GM12878 (cell line): Measurements from ENCODE around the gene CMAS. TPM values are rescaled to one million over a fixed set of nuclear protein-coding genes. Genes with fewer than 3 reads are reported as not detected.

Experiments
- BMI1 ChIP-seq: fragments of 450-650 bp; IDR thresholded peaks from 2 replicates; pipeline ENCODE4 v1.6.1; 2016; ENCODE audit warnings: mild to moderate bottlenecking, moderate library complexity, borderline replicate concordance
- ETV6 ChIP-seq, 2 experiments: fragments of 450-650 bp in 1 of 2; IDR thresholded peaks in 1 of 2; conservative IDR thresholded peaks in 1 of 2; 2 replicates each; pipeline ENCODE4 v1.6.1; 2014; ENCODE audit warnings: antibody characterized with exemption in 1 of 2, borderline replicate concordance in 1 of 2, low read depth in 1 of 2, mild to moderate bottlenecking in 1 of 2, moderate library complexity in 1 of 2
- HDAC6 ChIP-seq: fragments of 200-600 bp; sonication (generic); IDR thresholded peaks from one replicate; pipeline ENCODE4 v1.8.0; 2017; ENCODE audit warnings: antibody characterized with exemption; ENCODE audit not compliant: unreplicated experiment
- NR2F1 ChIP-seq: fragments of 450-650 bp; conservative IDR thresholded peaks from 2 replicates; pipeline ENCODE4 v1.6.1; 2017; ENCODE audit warnings: mild to moderate bottlenecking
- POU2F2 ChIP-seq: IDR thresholded peaks from 3 replicates; pipeline ENCODE4 v1.6.1; 2011; ENCODE audit warnings: low read depth, mild to moderate bottlenecking, low read length, borderline replicate concordance
- RELB ChIP-seq: fragments of 450-650 bp; IDR thresholded peaks from 2 replicates; pipeline ENCODE4 v1.6.1; 2017; ENCODE audit warnings: low read depth, mild to moderate bottlenecking, moderate library complexity
- polyA plus RNA-seq, 11 experiments: library from polyadenylated mRNA; depleted of rRNA in 4 of 11; unstranded in 6 of 11; stranded (reverse) in 5 of 11; fragments of >200 nt; fragmentation: Nextera tagmentation in 4 of 11; fragmentation: Illumina TruSeq in 1 of 11; extraction: Ambion mirVana in 4 of 11; extraction: Trizol in 1 of 11; gene quantifications; 1 replicate in 1 of 11; 2 replicates in 10 of 11; pipeline versions ENCODE4 v1.2.1 to v1.2.3, GENCODE V29; 2011 to 2016; ENCODE audit warnings: inconsistent platforms in 2 of 11, missing spikeins in 2 of 11, low read depth in 1 of 11
- total RNA-seq, 4 experiments: library from RNA; depleted of rRNA in 3 of 4; stranded (reverse); fragments of >200 nt in 3 of 4; fragmentation: Illumina TruSeq in 1 of 4; extraction: Trizol in 1 of 4; gene quantifications; 2 replicates each; pipeline versions ENCODE4 v1.2.1 to v1.2.3, GENCODE V29; 2013 to 2021
- TF ChIP-seq, protein P1 (sequence below): IDR thresholded peaks from 2 replicates; pipeline ENCODE4 v1.6.1; 2012; ENCODE audit warnings: low read depth, low read length, improper control_type of control experiment
- TF ChIP-seq, protein P2 (sequence below): fragments of 450-650 bp; IDR thresholded peaks from 2 replicates; pipeline ENCODE4 v1.6.1; 2016; ENCODE audit warnings: mild to moderate bottlenecking

Gene CMAS
- total and polyA plus RNA-seq, 10 of the 15 experiments (the other 5 are each of a cell fraction or from before 2014, with no cell fraction given), result 12.9 to 73.2 (median 30.8) TPM

GRCh38 chr12:22046090-22046967 lies at the start of gene CMAS (continued):
- TF ChIP-seq, protein P1, sequence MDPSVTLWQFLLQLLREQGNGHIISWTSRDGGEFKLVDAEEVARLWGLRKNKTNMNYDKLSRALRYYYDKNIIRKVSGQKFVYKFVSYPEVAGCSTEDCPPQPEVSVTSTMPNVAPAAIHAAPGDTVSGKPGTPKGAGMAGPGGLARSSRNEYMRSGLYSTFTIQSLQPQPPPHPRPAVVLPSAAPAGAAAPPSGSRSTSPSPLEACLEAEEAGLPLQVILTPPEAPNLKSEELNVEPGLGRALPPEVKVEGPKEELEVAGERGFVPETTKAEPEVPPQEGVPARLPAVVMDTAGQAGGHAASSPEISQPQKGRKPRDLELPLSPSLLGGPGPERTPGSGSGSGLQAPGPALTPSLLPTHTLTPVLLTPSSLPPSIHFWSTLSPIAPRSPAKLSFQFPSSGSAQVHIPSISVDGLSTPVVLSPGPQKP, result peak; percentile 42; the same call in 1 of the 2 replicates
- TF ChIP-seq RELB (no peak), HDAC6 (no peak), ETV6 (conservative IDR thresholded peaks at IDR 0.05 in 1 of 2, IDR thresholded peaks at IDR 0.05 in 1 of 2; ENCODE audit: borderline replicate concordance in 1 of 2, low read depth in 1 of 2) (no peak), NR2F1 (no peak; the same call in 1 of the 2 replicates), POU2F2 (no peak), BMI1 (no peak)
- TF ChIP-seq, protein P2, sequence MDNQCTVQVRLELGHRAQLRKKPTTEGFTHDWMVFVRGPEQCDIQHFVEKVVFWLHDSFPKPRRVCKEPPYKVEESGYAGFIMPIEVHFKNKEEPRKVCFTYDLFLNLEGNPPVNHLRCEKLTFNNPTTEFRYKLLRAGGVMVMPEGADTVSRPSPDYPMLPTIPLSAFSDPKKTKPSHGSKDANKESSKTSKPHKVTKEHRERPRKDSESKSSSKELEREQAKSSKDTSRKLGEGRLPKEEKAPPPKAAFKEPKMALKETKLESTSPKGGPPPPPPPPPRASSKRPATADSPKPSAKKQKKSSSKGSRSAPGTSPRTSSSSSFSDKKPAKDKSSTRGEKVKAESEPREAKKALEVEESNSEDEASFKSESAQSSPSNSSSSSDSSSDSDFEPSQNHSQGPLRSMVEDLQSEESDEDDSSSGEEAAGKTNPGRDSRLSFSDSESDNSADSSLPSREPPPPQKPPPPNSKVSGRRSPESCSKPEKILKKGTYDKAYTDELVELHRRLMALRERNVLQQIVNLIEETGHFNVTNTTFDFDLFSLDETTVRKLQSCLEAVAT, result no peak
